GM21786 (cell line): ENCODE data around the gene EMC7.
A peak's percentile ranks its signal among the peaks of the same experiment; 100 is the strongest.
"Not testable (repeated sequence)": the region's sequence is repeated elsewhere in the genome, so short reads cannot be mapped to it uniquely, and the experiment has no call there.

Experiments
- ATAC-seq: cut with Tn5 transposase; IDR thresholded peaks from one replicate; pipeline ENCODE4 v1.9.1; 2021; ENCODE audit not compliant: unreplicated experiment

The EMC7 gene

GRCh38 chr15:34101366-34102174, at the start of gene EMC7, which contains the start of gene PGBD4:
Gene EMC7 (minus strand): TSS chr15:34101862. CDS start chr15:34101839, 23 bp downstream.
Gene PGBD4 (plus strand): TSS chr15:34102083. CDS start chr15:34102532, 449 bp downstream.
- peak; percentile 99 for ATAC-seq

- no peak for ATAC-seq
These were observed 45.9 kb upstream of the EMC7 start for GRCh38 chr15:34147371-34148140.

GRCh38 chr15:34133511-34133910, 31.8 kb upstream of the EMC7 start:
- ATAC-seq = no peak

- no peak for ATAC-seq
These were observed 31.2 kb upstream of the EMC7 start for GRCh38 chr15:34132881-34133280.

- no peak for ATAC-seq
These were observed 27.2 kb upstream of the EMC7 start for GRCh38 chr15:34128898-34129297.

GRCh38 chr15:34126522-34126921, 24.9 kb upstream of the EMC7 start:
- no peak for ATAC-seq

- ATAC-seq = no peak
These were observed 24.3 kb upstream of the EMC7 start for GRCh38 chr15:34125945-34126344.

GRCh38 chr15:34124651-34125050, 23.0 kb upstream of the EMC7 start:
- ATAC-seq = no peak

- peak; percentile 56 for ATAC-seq
These were observed 21.1 kb upstream of the EMC7 start for GRCh38 chr15:34122771-34123183.

- not testable (repeated sequence) for ATAC-seq
These were observed 20.1 kb upstream of the EMC7 start for GRCh38 chr15:34121786-34122185.

- ATAC-seq = not testable (repeated sequence)
These were observed 18.8 kb upstream of the EMC7 start for GRCh38 chr15:34120420-34120819.

- no peak for ATAC-seq
These were observed 17.6 kb upstream of the EMC7 start for GRCh38 chr15:34119291-34119690.

- ATAC-seq = no peak
These were observed 15.0 kb upstream of the EMC7 start for GRCh38 chr15:34116620-34117019.

GRCh38 chr15:34114739-34115138, 13.1 kb upstream of the EMC7 start:
- no peak for ATAC-seq

GRCh38 chr15:34114215-34114614, 12.6 kb upstream of the EMC7 start:
- no peak for ATAC-seq

GRCh38 chr15:34111488-34111887, 9.8 kb upstream of the EMC7 start:
- no peak for ATAC-seq

- ATAC-seq = no peak
These were observed 8.4 kb upstream of the EMC7 start for GRCh38 chr15:34109797-34110663.

- ATAC-seq = no peak
These were observed 5.7 kb upstream of the EMC7 start for GRCh38 chr15:34107315-34107714.

GRCh38 chr15:34106423-34106822, 4.8 kb upstream of the EMC7 start:
- ATAC-seq = no peak

GRCh38 chr15:34102175-34102925, 688 bp upstream of the EMC7 start:
- no peak for ATAC-seq
